Measurements from ENCODE around the gene VPS9D1. TPM values are rescaled to one million over a fixed set of nuclear protein-coding genes. Genes with fewer than 3 reads are reported as not detected.

Gene VPS9D1
- total RNA-seq, 4 donors from 2014 or later: 4.4 to 10.1 (median 7.3) TPM

GRCh38 chr16:89709716-89710432, 10.8 kb downstream of the VPS9D1 start:
- no peak overlapping the region for H3K27ac ChIP-seq

GRCh38 chr16:89709166-89709565, 11.5 kb downstream of the VPS9D1 start:
- H3K4me1 ChIP-seq: peaks cover 0 to 24% (median 5%) of the 10 kb centered on the region in 3 donors
- ATAC-seq: no peak
- no peak overlapping the region for H3K4me3 ChIP-seq
- no peaks in the 10 kb centered on the region for H3K9me3 ChIP-seq
- H3K27me3 ChIP-seq: peaks cover 15% of the 10 kb centered on the region
- H3K27ac ChIP-seq: no peak overlapping the region
- H3K36me3 ChIP-seq: peaks cover 0 to 8% of the 10 kb centered on the region in 2 donors
- WGBS, 2 donors (ENCODE audit: low coverage in 1 of 2): no CpG with 5 or more reads among the region's 10 CpGs
- no peak for TF ChIP-seq EP300 (IDR thresholded peaks at IDR 0.05)
- TF ChIP-seq CTCF (IDR thresholded peaks at IDR 0.05): no peak
- TF ChIP-seq POLR2AphosphoS5 (IDR thresholded peaks at IDR 0.05): no peak

More at GRCh38 chr16:89709716-89710432, 10.8 kb downstream of the VPS9D1 start:
- Histone ChIP-seq H3K4me3 (no peak overlapping the region), H3K4me1 (peaks cover 0 to 24% (median 5%) of the 10 kb centered on the region in 3 donors), H3K9me3 (no peaks in the 10 kb centered on the region), H3K36me3 (peaks cover 0 to 8% of the 10 kb centered on the region in 2 donors), H3K27me3 (peaks cover 9% of the 10 kb centered on the region)
- ATAC-seq: no peak
- 76% methylated on average over 2 of the region's 19 CpGs; no CpG with 5 or more reads in 1 of the 2 donors for WGBS, 2 donors (ENCODE audit: low coverage in 1 of 2)
- TF ChIP-seq POLR2A (IDR thresholded peaks at IDR 0.05): no peak
- no peak for TF ChIP-seq POLR2AphosphoS5 (IDR thresholded peaks at IDR 0.05)
- no peak for TF ChIP-seq CTCF (IDR thresholded peaks at IDR 0.05)
- TF ChIP-seq EP300 (IDR thresholded peaks at IDR 0.05): no peak

GRCh38 chr16:89708481-89708931, 12.2 kb downstream of the VPS9D1 start:
- TF ChIP-seq POLR2AphosphoS5 (IDR thresholded peaks at IDR 0.05) (no peak), EP300 (IDR thresholded peaks at IDR 0.05) (no peak), POLR2A (IDR thresholded peaks at IDR 0.05) (no peak), CTCF (IDR thresholded peaks at IDR 0.05) (no peak)
- Histone ChIP-seq H3K4me3 (no peak overlapping the region), H3K9me3 (no peaks in the 10 kb centered on the region), H3K4me1 (peaks cover 0 to 24% (median 5%) of the 10 kb centered on the region in 3 donors), H3K27ac (no peak overlapping the region), H3K36me3 (peaks cover 0 to 8% of the 10 kb centered on the region in 2 donors), H3K27me3 (peaks cover 18% of the 10 kb centered on the region)
- 80% methylated on average over 1 of the region's 19 CpGs; no CpG with 5 or more reads in 1 of the 2 donors for WGBS, 2 donors (ENCODE audit: low coverage in 1 of 2)
- ATAC-seq: no peak

GRCh38 chr16:89707695-89708094, 13.0 kb downstream of the VPS9D1 start:
- no peak for ATAC-seq
- no CpG with 5 or more reads among the region's 9 CpGs for WGBS, 2 donors (ENCODE audit: low coverage in 1 of 2)
- no peak overlapping the region for H3K27ac ChIP-seq
- H3K4me3 ChIP-seq: no peak overlapping the region
- TF ChIP-seq POLR2A (IDR thresholded peaks at IDR 0.05) (no peak), EP300 (IDR thresholded peaks at IDR 0.05) (no peak), POLR2AphosphoS5 (IDR thresholded peaks at IDR 0.05) (no peak), CTCF (IDR thresholded peaks at IDR 0.05) (no peak)
- H3K27me3 ChIP-seq: peaks cover 23% of the 10 kb centered on the region
- H3K4me1 ChIP-seq: peaks cover 0 to 24% (median 5%) of the 10 kb centered on the region in 3 donors
- H3K9me3 ChIP-seq: no peaks in the 10 kb centered on the region
- H3K36me3 ChIP-seq: peaks cover 0 to 8% of the 10 kb centered on the region in 2 donors

Measured in gastroesophageal sphincter (tissue), 4 donors.